K562 (cell line): ENCODE data around the gene DHX57. TPM values are rescaled to one million over a fixed set of nuclear protein-coding genes. Genes with fewer than 3 reads are reported as not detected.

ENCODE experiments used
- ATAC-seq: fragments of 200-7000 bp; cut with Tn5 transposase; 3 replicates; pipeline ENCODE4 v1.9.1; 2020; ENCODE audit warnings: moderate library complexity
- BruUV-seq: library from RNA; stranded (reverse); fragments of 400-500 nt; replicated peaks from 2 replicates; lab custom pipeline; 2021; lab: Mats Ljungman, UMichigan
- CTCF ChIA-PET: fragments of 300-600 bp; formaldehyde crosslinking; extraction: SDS; loops from one replicate; lab custom pipeline; 2021; ENCODE audit warnings: low intra/inter-chr PET ratio; lab: Yijun Ruan, JAX
- POLR2A ChIA-PET: fragments of 300-600, 350-650 bp; sonication (Branson Sonifier 250); formaldehyde crosslinking; extraction: SDS; loops from one replicate; lab custom pipeline; 2021; ENCODE audit warnings: antibody characterized with exemption, inconsistent platforms; lab: Yijun Ruan, JAX
- DNase-seq, 4 experiments: peaks; one replicate each; pipeline versions ENCODE4 v3.0.0 to v3.0.0-alpha.2; 2011 to 2018; ENCODE audit warnings: low spot score in 3 of 4, mixed read lengths in 3 of 4; ENCODE audit errors: extremely low read depth in 1 of 4
- FAIRE-seq: peaks from 2 replicates; lab custom pipeline; 2011; peaks lifted over from hg19 to GRCh38; lab: Jason Lieb, UNC
- H2AFZ ChIP-seq: 2 replicates; pipeline ENCODE4 v1.6.0; 2011; ENCODE audit warnings: low read depth, low read length, control low read depth, inconsistent platforms
- H3K27ac ChIP-seq: fragments of 200-600 bp; 3 replicates; pipeline ENCODE4 v1.8.0; 2011; ENCODE audit warnings: low read depth, mild to moderate bottlenecking, control low read depth, inconsistent platforms, low read length, moderate library complexity, mixed read lengths; ENCODE audit errors: extremely low read depth
- H3K27me3 ChIP-seq, 2 experiments: fragments of 300-600 bp in 1 of 2; 2 replicates in 1 of 2; 3 replicates in 1 of 2; pipeline versions ENCODE4 v1.6.0 to v1.8.0; 2011; ENCODE audit warnings: inconsistent platforms in 2 of 2, low read length in 2 of 2, mild to moderate bottlenecking in 1 of 2, mixed read lengths in 1 of 2, moderate library complexity in 1 of 2; ENCODE audit not compliant: control insufficient read depth in 2 of 2, insufficient read depth in 2 of 2
- H3K36me3 ChIP-seq: fragments of 300-600 bp; 3 replicates; pipeline ENCODE4 v1.8.0; 2011; ENCODE audit warnings: mild to moderate bottlenecking, low read length, inconsistent platforms; ENCODE audit not compliant: control insufficient read depth, insufficient read depth
- H3K4me1 ChIP-seq, 2 experiments: fragments of 200-600 bp in 1 of 2; replicated peaks in 1 of 2; 2 replicates in 1 of 2; 3 replicates in 1 of 2; pipeline versions ENCODE4 v1.5.1 to v1.8.0; 2011; ENCODE audit warnings: inconsistent platforms in 2 of 2, low read length in 2 of 2, mild to moderate bottlenecking in 1 of 2, mixed read lengths in 1 of 2, moderate library complexity in 1 of 2; ENCODE audit not compliant: control insufficient read depth in 2 of 2, insufficient read depth in 2 of 2
- H3K4me2 ChIP-seq: 2 replicates; pipeline ENCODE4 v1.6.1; 2011; ENCODE audit warnings: low read length, control low read depth, inconsistent platforms, mixed read lengths; ENCODE audit not compliant: insufficient read depth
- H3K4me3 ChIP-seq: fragments of 200-600 bp; sonication (generic), shearing (Covaris generic); 2 replicates; pipeline ENCODE4 v1.5.1; 2016; ENCODE audit warnings: control low read depth, inconsistent platforms
- H3K79me2 ChIP-seq: fragments of 200-600 bp; 3 replicates; pipeline ENCODE4 v1.8.0; 2011; ENCODE audit warnings: low read length, inconsistent platforms; ENCODE audit not compliant: control insufficient read depth, insufficient read depth
- H3K9ac ChIP-seq, 2 experiments: 2 replicates each; pipeline versions ENCODE4 v1.6.0 to v1.6.1; 2011; ENCODE audit warnings: low read depth in 2 of 2, low read length in 2 of 2, control low read depth in 1 of 2, inconsistent platforms in 1 of 2, mild to moderate bottlenecking in 1 of 2, mixed read lengths in 1 of 2; ENCODE audit not compliant: insufficient read depth in 1 of 2
- H3K9me1 ChIP-seq: one replicate; pipeline ENCODE4 v1.6.0; 2011; ENCODE audit warnings: inconsistent platforms, mild to moderate bottlenecking, low read length, moderate library complexity; ENCODE audit not compliant: control insufficient read depth, insufficient read depth
- H3K9me3 ChIP-seq: replicated peaks from 2 replicates; pipeline ENCODE4 v1.5.1; 2011; ENCODE audit warnings: low read depth, low read length, inconsistent platforms; ENCODE audit not compliant: control insufficient read depth, insufficient read depth
- H4K20me1 ChIP-seq: replicated peaks from 2 replicates; pipeline ENCODE4 v1.6.1; 2011; ENCODE audit warnings: low read length, inconsistent platforms, mixed read lengths; ENCODE audit not compliant: control insufficient read depth, insufficient read depth
- BACH1 ChIP-seq: fragments of 200-800 bp; sonication (Bioruptor generic); IDR thresholded peaks from 2 replicates; pipeline ENCODE4 v1.6.1; 2016; ENCODE audit warnings: missing genetic modification characterization, missing compliant biosample characterization
- CHAMP1 ChIP-seq: fragments of 450-650 bp; IDR thresholded peaks from 2 replicates; pipeline ENCODE4 v1.6.1; 2016; ENCODE audit warnings: mild to moderate bottlenecking
- GABPB2 ChIP-seq: fragments of 250-450 bp; sonication (Bioruptor Pico); conservative IDR thresholded peaks from 2 replicates; pipeline ENCODE4 v1.5.1; 2021; ENCODE audit warnings: mild to moderate bottlenecking
- GATAD2A ChIP-seq: fragments of 450-650 bp; IDR thresholded peaks from 2 replicates; pipeline ENCODE4 v1.6.1; 2017
- PHF20 ChIP-seq: fragments of 450-650 bp; IDR thresholded peaks from 2 replicates; pipeline ENCODE4 v1.6.1; 2018; ENCODE audit not compliant: partially characterized antibody
- PYGO2 ChIP-seq: fragments of 450-650 bp; IDR thresholded peaks from 2 replicates; pipeline ENCODE4 v1.6.1; 2016; ENCODE audit warnings: mild to moderate bottlenecking, missing genetic modification characterization, moderate library complexity, missing compliant biosample characterization
- RAD21 ChIP-seq, 2 experiments: fragments of 250-450 bp in 1 of 2; fragments of 450-650 bp in 1 of 2; sonication (Bioruptor Pico) in 1 of 2; formaldehyde crosslinking in 1 of 2; IDR thresholded peaks in 1 of 2; conservative IDR thresholded peaks in 1 of 2; 2 replicates each; pipeline versions ENCODE4 v1.4.0 to v1.8.0; 2020 to 2022; ENCODE audit warnings: mild to moderate bottlenecking in 2 of 2, moderate library complexity in 1 of 2
- TFAP4 ChIP-seq: sonication (generic); formaldehyde crosslinking; IDR thresholded peaks from 2 replicates; pipeline ENCODE4 v1.8.0; 2022; ENCODE audit warnings: missing genetic modification reagents, mild to moderate bottlenecking, moderate library complexity, borderline replicate concordance
- ZBTB5 ChIP-seq: fragments of 450-650 bp; IDR thresholded peaks from 2 replicates; pipeline ENCODE4 v1.6.1; 2017; ENCODE audit warnings: antibody characterized with exemption
- ZC3H11A ChIP-seq: IDR thresholded peaks from 2 replicates; pipeline ENCODE4 v1.6.1; 2012; ENCODE audit warnings: low read depth, low read length, improper control_type of control experiment
- ZNF316 ChIP-seq: fragments of 450-650 bp; IDR thresholded peaks from 2 replicates; pipeline ENCODE4 v1.6.1; 2016
- ZNF740 ChIP-seq, 3 experiments: fragments of 200-800 bp in 1 of 3; sonication (Bioruptor generic) in 1 of 3; sonication (generic) in 1 of 3; formaldehyde crosslinking in 1 of 3; IDR thresholded peaks; 2 replicates each; pipeline versions ENCODE4 v1.6.1 to v1.8.0; 2016 to 2022; ENCODE audit warnings: mild to moderate bottlenecking in 2 of 3, missing compliant biosample characterization in 2 of 3, missing genetic modification characterization in 2 of 3, missing genetic modification reagents in 1 of 3
- WGBS: fragments of 100-300 bp; shearing (Covaris generic); methylation state at CpG from one replicate; pipeline ENCODE4 v1.1.6; 2016; ENCODE audit warnings: low coverage, mixed read lengths; ENCODE audit not compliant: insufficient coverage; ENCODE audit errors: missing lambda C conversion rate; 5-methylcytosine and 5-hydroxymethylcytosine counted together
- in situ Hi-C: fragments of 300-500 bp; cut with MboI; formaldehyde crosslinking; loops from 4 replicates; pipeline ENCODE4 v1.15.0; 2018; ENCODE audit warnings: inconsistent platforms, mixed read lengths
- intact Hi-C: fragments of 100-400 bp; cut with micrococcal nuclease; formaldehyde crosslinking; loops from 2 replicates; pipeline ENCODE4 v1.14.2; 2022
- polyA plus RNA-seq, 8 experiments: library from polyadenylated mRNA; depleted of rRNA in 4 of 8; stranded (reverse) in 5 of 8; unstranded in 3 of 8; fragments of >200 nt; fragmentation: Nextera tagmentation in 2 of 8; fragmentation: Illumina TruSeq in 1 of 8; extraction: Ambion mirVana in 2 of 8; extraction: Trizol in 1 of 8; gene quantifications; 2 replicates each; pipeline versions ENCODE4 v1.2.1 to v1.2.3, GENCODE V29; 2011 to 2014; ENCODE audit warnings: inconsistent platforms in 1 of 8, missing spikeins in 1 of 8
- total RNA-seq, 7 experiments: library from RNA; depleted of rRNA in 6 of 7; stranded (reverse); fragments of >200 nt in 6 of 7; fragmentation: Illumina TruSeq in 2 of 7; extraction: Trizol in 2 of 7; gene quantifications; 2 replicates each; pipeline versions ENCODE4 v1.2.1 to v1.2.3, GENCODE V29; 2011 to 2021; ENCODE audit warnings: low replicate concordance in 1 of 7

DHX57 gene
- total and polyA plus RNA-seq, 9 of the 15 experiments (the other 6 are each of a cell fraction or from before 2014, with no cell fraction given): 7.4 to 23.6 (median 17.9) TPM

DNA sequence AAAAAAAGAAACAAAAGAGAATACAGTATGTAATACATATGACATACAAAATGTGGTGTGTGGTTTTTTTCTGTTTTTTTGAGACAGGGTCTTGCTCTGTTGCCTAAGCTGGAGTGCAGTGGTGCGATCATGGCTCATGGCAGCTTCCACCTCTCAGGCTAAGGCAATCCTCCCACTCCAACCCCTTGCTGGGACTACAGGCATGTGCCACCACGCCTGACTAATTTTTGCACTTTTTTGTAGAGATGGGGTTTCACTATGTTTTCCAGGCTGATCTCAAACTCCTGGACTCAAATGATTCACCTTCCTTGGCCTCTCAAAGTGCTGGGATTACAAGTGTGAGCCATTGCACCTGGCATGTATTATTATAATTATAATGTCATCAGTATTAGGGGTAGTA is 38.9 kb downstream of the DHX57 start:
- ChIA-PET POLR2A (no interaction called here), CTCF (no interaction called here)
- FAIRE-seq (no peak), DNase-seq (no peak), ATAC-seq (no peak)
- H3K9me1 ChIP-seq: no peaks in the 10 kb centered on the region
- no peaks in the 10 kb centered on the region for H3K27me3 ChIP-seq
- no peaks in the 10 kb centered on the region for H3K79me2 ChIP-seq
- no peak overlapping the region for H3K9ac ChIP-seq
- no TSS peak for BruUV-seq
- no peaks in the 10 kb centered on the region for H3K9me3 ChIP-seq
- H3K4me1 ChIP-seq: no peaks in the 10 kb centered on the region
- 76% methylated on average over 2 of the region's 2 CpGs for WGBS
- in situ Hi-C loops (no loop called here), intact Hi-C loops (loop anchor here (5.0 kb wide), 1 partner anchor 299 kb away; no protein-coding TSS in a partner anchor)
- H4K20me1 ChIP-seq: no peaks in the 10 kb centered on the region
- H3K4me2 ChIP-seq: no peak overlapping the region
- no peak overlapping the region for H3K4me3 ChIP-seq
- H3K36me3 ChIP-seq: peaks cover 27% of the 10 kb centered on the region; the same call in 2 of the 3 replicates
- H3K27ac ChIP-seq: no peak overlapping the region
- no peak overlapping the region for H2AFZ ChIP-seq
- no peak for TF ChIP-seq GATAD2A
- no peak for TF ChIP-seq TFAP4 (CRISPR knock-in tag)
- TF ChIP-seq ZC3H11A: no peak
- TF ChIP-seq CHAMP1: no peak
- TF ChIP-seq BACH1 (tag): no peak
- no peak for TF ChIP-seq RAD21 (CRISPR knock-in tag; conservative IDR thresholded peaks at IDR 0.05 in 1 of 2, IDR thresholded peaks at IDR 0.05 in 1 of 2)
- no peak for TF ChIP-seq ZNF740 (CRISPR knock-in tag; IDR thresholded peaks at IDR 0.05)
- no peak for TF ChIP-seq ZNF740 (tag; IDR thresholded peaks at IDR 0.05)
- TF ChIP-seq PYGO2: no peak
- TF ChIP-seq GABPB2 (CRISPR knock-in tag): no peak
- TF ChIP-seq ZBTB5: no peak
- no peak for TF ChIP-seq ZNF316
- TF ChIP-seq PHF20: no peak
